IMR-90 (cell line): ENCODE results near the gene TBC1D9. TPM values are rescaled to one million over a fixed set of nuclear protein-coding genes. Genes with fewer than 3 reads are reported as not detected.

Experiments
- ATAC-seq: fragments of 200-7000 bp; cut with Tn5 transposase; 2 replicates; pipeline ENCODE4 v1.9.1; 2020; ENCODE audit warnings: low read depth, mild to moderate bottlenecking, moderate library complexity
- BruUV-seq: library from RNA; stranded (reverse); fragments of 400-500 nt; replicated peaks from 2 replicates; lab custom pipeline; 2021; lab: Mats Ljungman, UMichigan
- CTCF ChIA-PET: fragments of 300-600 bp; formaldehyde crosslinking; extraction: SDS; loops from one replicate; lab custom pipeline; 2021; ENCODE audit warnings: antibody characterized with exemption; lab: Yijun Ruan, JAX
- POLR2A ChIA-PET: fragments of 300-600 bp; sonication (Branson Sonifier 250); formaldehyde crosslinking; loops from one replicate; lab custom pipeline; 2022; ENCODE audit warnings: antibody characterized with exemption; ENCODE audit not compliant: unreplicated experiment; lab: Charles Lee
- DNase-seq: peaks from one replicate; pipeline ENCODE4 v3.0.0; 2013
- H2AFZ ChIP-seq: replicated peaks from 2 replicates; pipeline ENCODE3; 2013; ENCODE audit warnings: low read length, mild to moderate bottlenecking; ENCODE audit not compliant: poor library complexity
- H2AK5ac ChIP-seq: 2 replicates; pipeline ENCODE4 v1.6.1; 2013; ENCODE audit warnings: low read depth, low read length, inconsistent platforms
- H2AK9ac ChIP-seq: replicated peaks from 2 replicates; pipeline ENCODE3; 2013; ENCODE audit warnings: mild to moderate bottlenecking, low read depth, low read length, moderate library complexity; ENCODE audit not compliant: poor library complexity
- H2BK120ac ChIP-seq: 2 replicates; pipeline ENCODE4 v1.6.1; 2013; ENCODE audit warnings: low read depth, low read length, inconsistent platforms
- H2BK15ac ChIP-seq: 3 replicates; pipeline ENCODE4 v1.6.1; 2013; ENCODE audit warnings: low read depth, low read length, inconsistent platforms
- H2BK20ac ChIP-seq: 2 replicates; pipeline ENCODE4 v1.6.1; 2013; ENCODE audit warnings: low read depth, mild to moderate bottlenecking, inconsistent platforms, low read length, moderate library complexity
- H2BK5ac ChIP-seq: 2 replicates; pipeline ENCODE4 v1.6.1; 2013; ENCODE audit warnings: mild to moderate bottlenecking, low read depth, low read length, inconsistent platforms; ENCODE audit not compliant: poor library complexity, severe bottlenecking
- H3K14ac ChIP-seq: replicated peaks from 2 replicates; pipeline ENCODE4 v1.6.1; 2013; ENCODE audit warnings: low read depth, low read length, inconsistent platforms
- H3K18ac ChIP-seq: 2 replicates; pipeline ENCODE4 v1.6.1; 2013; ENCODE audit warnings: low read depth, low read length, control low read depth
- H3K23ac ChIP-seq: 2 replicates; pipeline ENCODE4 v1.6.1; 2013; ENCODE audit warnings: low read depth, low read length, inconsistent platforms
- H3K27ac ChIP-seq: 2 replicates; pipeline ENCODE4 v1.5.1; 2013; ENCODE audit warnings: mild to moderate bottlenecking, control low read depth, low read length; ENCODE audit not compliant: insufficient read depth
- H3K27me3 ChIP-seq: 2 replicates; pipeline ENCODE4 v1.6.1; 2013; ENCODE audit warnings: low read length; ENCODE audit not compliant: control insufficient read depth, insufficient read depth
- H3K36me3 ChIP-seq: 2 replicates; pipeline ENCODE4 v1.6.1; 2013; ENCODE audit warnings: low read length, mixed read lengths; ENCODE audit not compliant: control insufficient read depth, insufficient read depth
- H3K4ac ChIP-seq: 2 replicates; pipeline ENCODE4 v1.6.1; 2013; ENCODE audit warnings: low read depth, low read length, inconsistent platforms
- H3K4me1 ChIP-seq: 2 replicates; pipeline ENCODE4 v1.6.1; 2013; ENCODE audit warnings: low read length, mixed read lengths; ENCODE audit not compliant: control insufficient read depth, insufficient read depth
- H3K4me2 ChIP-seq: 2 replicates; pipeline ENCODE4 v1.6.1; 2013; ENCODE audit warnings: low read depth, mild to moderate bottlenecking, control low read depth, low read length, moderate library complexity
- H3K4me3 ChIP-seq: 2 replicates; pipeline ENCODE4 v1.5.1; 2013; ENCODE audit warnings: low read depth, mild to moderate bottlenecking, control low read depth, low read length, moderate library complexity; ENCODE audit not compliant: insufficient read depth
- H3K56ac ChIP-seq: 2 replicates; pipeline ENCODE4 v1.6.1; 2013; ENCODE audit warnings: low read length, inconsistent platforms; ENCODE audit not compliant: insufficient read depth; ENCODE audit errors: extremely low read depth
- H3K79me1 ChIP-seq, 2 experiments: 2 replicates each; pipeline ENCODE4 v1.6.1; 2013; ENCODE audit warnings: low read length in 2 of 2, inconsistent platforms in 1 of 2, low read depth in 1 of 2
- H3K9ac ChIP-seq: 2 replicates; pipeline ENCODE4 v1.6.1; 2013; ENCODE audit warnings: low read depth, low read length, control low read depth
- H3K9me1 ChIP-seq: 2 replicates; pipeline ENCODE4 v1.6.1; 2013; ENCODE audit warnings: low read length, inconsistent platforms; ENCODE audit not compliant: insufficient read depth
- H3K9me3 ChIP-seq: 2 replicates; pipeline ENCODE4 v1.6.1; 2013; ENCODE audit warnings: low read length; ENCODE audit not compliant: control insufficient read depth, insufficient read depth
- H4K20me1 ChIP-seq: 2 replicates; pipeline ENCODE4 v1.6.1; 2013; ENCODE audit warnings: low read length, inconsistent platforms; ENCODE audit not compliant: insufficient read depth
- H4K5ac ChIP-seq: 2 replicates; pipeline ENCODE4 v1.6.1; 2013; ENCODE audit warnings: mild to moderate bottlenecking, low read depth, low read length, control low read depth
- H4K8ac ChIP-seq, 2 experiments: 2 replicates each; pipeline ENCODE4 v1.6.1; 2013; ENCODE audit warnings: low read depth in 2 of 2, low read length in 2 of 2, control low read depth in 1 of 2, inconsistent platforms in 1 of 2
- H4K91ac ChIP-seq: 2 replicates; pipeline ENCODE4 v1.6.1; 2013; ENCODE audit warnings: low read depth, low read length, inconsistent platforms; ENCODE audit not compliant: insufficient read depth
- CEBPB ChIP-seq: IDR thresholded peaks from 2 replicates; pipeline ENCODE4 v1.6.1; 2012; ENCODE audit warnings: low read depth, low read length, improper control_type of control experiment
- CHD1 ChIP-seq: IDR thresholded peaks from 2 replicates; pipeline ENCODE4 v1.6.1; 2012; ENCODE audit warnings: low read depth, low read length, improper control_type of control experiment
- FOS ChIP-seq: fragments of 150-350 bp; IDR thresholded peaks from 2 replicates; pipeline ENCODE4 v1.6.1; 2016; ENCODE audit warnings: low read depth, low read length
- MAFK ChIP-seq: IDR thresholded peaks from 2 replicates; pipeline ENCODE4 v1.6.1; 2012; ENCODE audit warnings: low read depth, low read length, improper control_type of control experiment
- MXI1 ChIP-seq: IDR thresholded peaks from 2 replicates; pipeline ENCODE4 v1.6.1; 2012; ENCODE audit warnings: low read depth, mild to moderate bottlenecking, low read length, moderate library complexity, borderline replicate concordance
- POLR2A ChIP-seq: IDR thresholded peaks from 2 replicates; pipeline ENCODE4 v1.6.1; 2012; ENCODE audit warnings: mild to moderate bottlenecking, low read depth, low read length
- RAD21 ChIP-seq: IDR thresholded peaks from 2 replicates; pipeline ENCODE4 v1.6.1; 2012; ENCODE audit warnings: low read length, improper control_type of control experiment
- RCOR1 ChIP-seq: IDR thresholded peaks from 2 replicates; pipeline ENCODE4 v1.6.1; 2012; ENCODE audit warnings: mild to moderate bottlenecking, low read length, improper control_type of control experiment; ENCODE audit not compliant: insufficient replicate concordance
- SMC3 ChIP-seq: fragments of 150-350 bp; IDR thresholded peaks from 2 replicates; pipeline ENCODE4 v1.6.1; 2016; ENCODE audit warnings: low read depth, mild to moderate bottlenecking, antibody characterized with exemption, low read length, moderate library complexity
- WGBS, 2 experiments: methylation state at CpG; one replicate each; pipeline versions ENCODE4 v1.1.5 to v1.1.7; 2013; ENCODE audit warnings: missing lambda C conversion rate in 2 of 2; ENCODE audit not compliant: insufficient read length in 1 of 2; ENCODE audit errors: extremely low coverage in 2 of 2; 5-methylcytosine and 5-hydroxymethylcytosine counted together
- dilution Hi-C: fragments of 300-500 bp; cut with HindIII; formaldehyde crosslinking; loops from one replicate; pipeline ENCODE4 v1.14.3; 2018; ENCODE audit warnings: low sequenced_read_pairs; ENCODE audit not compliant: unreplicated experiment
- in situ Hi-C: fragments of 300-500 bp; cut with MboI; formaldehyde crosslinking; loops from 3 replicates; pipeline ENCODE4 v1.14.3; 2019; ENCODE audit warnings: low sequenced_read_pairs, inconsistent platforms, mixed read lengths
- intact Hi-C: fragments of 100-400 bp; cut with micrococcal nuclease; formaldehyde crosslinking; loops from 2 replicates; pipeline ENCODE4 v1.10.0; 2022
- polyA plus RNA-seq, 3 experiments: library from polyadenylated mRNA; depleted of rRNA; stranded (reverse); fragments of >200 nt; gene quantifications; 2 replicates each; pipeline ENCODE4 v1.2.3, GENCODE V29; 2012; ENCODE audit warnings: low replicate concordance in 1 of 3
- total RNA-seq: library from RNA; depleted of rRNA; stranded (reverse); fragments of >200 nt; gene quantifications from 2 replicates; pipeline ENCODE4 v1.2.3, GENCODE V29; 2012
- TF ChIP-seq, protein P1 (sequence below): fragments of 150-350 bp; IDR thresholded peaks from 2 replicates; pipeline ENCODE4 v1.6.1; 2017; ENCODE audit warnings: mild to moderate bottlenecking, antibody characterized with exemption, low read length, low read depth
- TF ChIP-seq, protein P2 (sequence below): fragments of 150-350 bp; IDR thresholded peaks from 2 replicates; pipeline ENCODE4 v1.6.1; 2016; ENCODE audit warnings: low read depth, mild to moderate bottlenecking, low read length, moderate library complexity, borderline replicate concordance
- TF ChIP-seq, protein P3 (sequence below): conservative IDR thresholded peaks from 2 replicates; pipeline ENCODE4 v1.5.1; 2012; ENCODE audit warnings: mild to moderate bottlenecking, low read depth, low read length, improper control_type of control experiment

The TBC1D9 gene
- total and polyA plus RNA-seq, 2 of the 4 experiments (the other 2 are of a cell fraction): 11.7 to 15.2 TPM

DNA sequence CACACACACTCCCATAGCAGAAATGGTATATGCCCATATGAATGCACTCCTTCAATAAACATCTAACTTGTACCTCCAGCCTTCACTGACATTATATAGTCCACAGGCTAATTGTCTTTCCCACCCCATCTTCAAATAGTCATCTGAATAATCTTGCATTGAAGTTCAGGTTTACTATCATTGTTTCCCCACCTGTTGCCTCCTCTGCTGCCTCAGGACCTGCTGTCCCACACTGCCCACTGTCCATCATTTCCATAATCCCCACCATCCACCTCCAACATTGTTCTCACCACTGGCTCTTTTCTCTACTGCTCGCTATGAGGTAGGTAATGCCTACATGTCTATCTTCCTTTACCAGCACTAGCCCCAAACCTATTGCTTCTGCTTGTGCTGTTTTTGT, 66.1 kb downstream of the TBC1D9 start:
- H3K4ac ChIP-seq: no peak overlapping the region
- H3K56ac ChIP-seq: no peak overlapping the region
- H3K36me3 ChIP-seq: no peaks in the 10 kb centered on the region
- no peak overlapping the region for H4K8ac ChIP-seq
- ATAC-seq (no peak), DNase-seq (no peak)
- no peak overlapping the region for H3K18ac ChIP-seq
- intact Hi-C loops: loop anchor here (5.0 kb wide), 1 partner anchor 67 kb away; the partner anchor contains the start of gene TBC1D9
- no peaks in the 10 kb centered on the region for H3K9me3 ChIP-seq
- H3K79me1 ChIP-seq: peaks cover 4 to 20% of the 10 kb centered on the region in 2 experiments
- no peak overlapping the region for H3K27ac ChIP-seq
- H2AFZ ChIP-seq: no peak overlapping the region
- H2AK5ac ChIP-seq: no peak overlapping the region
- H2BK20ac ChIP-seq: no peak overlapping the region
- TF ChIP-seq POLR2A (no peak), SMC3 (no peak), FOS (no peak), RCOR1 (no peak), CEBPB (no peak), RAD21 (no peak), MXI1 (no peak), CHD1 (no peak), MAFK (no peak)
- TF ChIP-seq, protein P1, sequence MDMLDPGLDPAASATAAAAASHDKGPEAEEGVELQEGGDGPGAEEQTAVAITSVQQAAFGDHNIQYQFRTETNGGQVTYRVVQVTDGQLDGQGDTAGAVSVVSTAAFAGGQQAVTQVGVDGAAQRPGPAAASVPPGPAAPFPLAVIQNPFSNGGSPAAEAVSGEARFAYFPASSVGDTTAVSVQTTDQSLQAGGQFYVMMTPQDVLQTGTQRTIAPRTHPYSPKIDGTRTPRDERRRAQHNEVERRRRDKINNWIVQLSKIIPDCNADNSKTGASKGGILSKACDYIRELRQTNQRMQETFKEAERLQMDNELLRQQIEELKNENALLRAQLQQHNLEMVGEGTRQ: no peak
- TF ChIP-seq, protein P2, sequence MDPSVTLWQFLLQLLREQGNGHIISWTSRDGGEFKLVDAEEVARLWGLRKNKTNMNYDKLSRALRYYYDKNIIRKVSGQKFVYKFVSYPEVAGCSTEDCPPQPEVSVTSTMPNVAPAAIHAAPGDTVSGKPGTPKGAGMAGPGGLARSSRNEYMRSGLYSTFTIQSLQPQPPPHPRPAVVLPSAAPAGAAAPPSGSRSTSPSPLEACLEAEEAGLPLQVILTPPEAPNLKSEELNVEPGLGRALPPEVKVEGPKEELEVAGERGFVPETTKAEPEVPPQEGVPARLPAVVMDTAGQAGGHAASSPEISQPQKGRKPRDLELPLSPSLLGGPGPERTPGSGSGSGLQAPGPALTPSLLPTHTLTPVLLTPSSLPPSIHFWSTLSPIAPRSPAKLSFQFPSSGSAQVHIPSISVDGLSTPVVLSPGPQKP: no peak
- TF ChIP-seq, protein P3, sequence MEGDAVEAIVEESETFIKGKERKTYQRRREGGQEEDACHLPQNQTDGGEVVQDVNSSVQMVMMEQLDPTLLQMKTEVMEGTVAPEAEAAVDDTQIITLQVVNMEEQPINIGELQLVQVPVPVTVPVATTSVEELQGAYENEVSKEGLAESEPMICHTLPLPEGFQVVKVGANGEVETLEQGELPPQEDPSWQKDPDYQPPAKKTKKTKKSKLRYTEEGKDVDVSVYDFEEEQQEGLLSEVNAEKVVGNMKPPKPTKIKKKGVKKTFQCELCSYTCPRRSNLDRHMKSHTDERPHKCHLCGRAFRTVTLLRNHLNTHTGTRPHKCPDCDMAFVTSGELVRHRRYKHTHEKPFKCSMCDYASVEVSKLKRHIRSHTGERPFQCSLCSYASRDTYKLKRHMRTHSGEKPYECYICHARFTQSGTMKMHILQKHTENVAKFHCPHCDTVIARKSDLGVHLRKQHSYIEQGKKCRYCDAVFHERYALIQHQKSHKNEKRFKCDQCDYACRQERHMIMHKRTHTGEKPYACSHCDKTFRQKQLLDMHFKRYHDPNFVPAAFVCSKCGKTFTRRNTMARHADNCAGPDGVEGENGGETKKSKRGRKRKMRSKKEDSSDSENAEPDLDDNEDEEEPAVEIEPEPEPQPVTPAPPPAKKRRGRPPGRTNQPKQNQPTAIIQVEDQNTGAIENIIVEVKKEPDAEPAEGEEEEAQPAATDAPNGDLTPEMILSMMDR: no peak
- no peak overlapping the region for H3K4me2 ChIP-seq
- H3K9me1 ChIP-seq: peaks cover 12% of the 10 kb centered on the region; the same call in 1 of the 2 replicates
- no peak overlapping the region for H3K23ac ChIP-seq
- in situ Hi-C loops: no loop called here
- H4K5ac ChIP-seq: no peak overlapping the region
- H2AK9ac ChIP-seq: no peak overlapping the region
- H4K20me1 ChIP-seq: no peaks in the 10 kb centered on the region
- POLR2A ChIA-PET: no interaction called here
- dilution Hi-C loops: no loop called here
- no peaks in the 10 kb centered on the region for H3K27me3 ChIP-seq
- peaks cover 9% of the 10 kb centered on the region for H3K4me1 ChIP-seq
- no peak overlapping the region for H3K4me3 ChIP-seq
- H2BK15ac ChIP-seq: no peak overlapping the region
- no CpG with 5 or more reads among the region's 1 CpG for WGBS, 2 experiments
- no peak overlapping the region for H4K91ac ChIP-seq
- BruUV-seq: no TSS peak
- CTCF ChIA-PET: no interaction called here
- H2BK5ac ChIP-seq: no peak overlapping the region
- H3K14ac ChIP-seq: no peak overlapping the region; the same call in 1 of the 2 replicates
- H3K9ac ChIP-seq: no peak overlapping the region
- no peak overlapping the region for H2BK120ac ChIP-seq
